ENCODE data around the gene ZNF681. TPM values are rescaled to one million over a fixed set of nuclear protein-coding genes. Genes with fewer than 3 reads are reported as not detected.

Gene ZNF681
- total RNA-seq, 4 donors from 2014 or later, result 2.3 to 6.2 (median 2.5) TPM

- DNase-seq, result no peak
- no peaks in the 10 kb centered on the region for H3K27me3 ChIP-seq
- H3K36me3 ChIP-seq, result peaks cover 0 to 55% (median 0%) of the 10 kb centered on the region in 3 donors
- no peaks in the 10 kb centered on the region for H3K4me1 ChIP-seq
- H3K9me3 ChIP-seq, result no peaks in the 10 kb centered on the region
- H3K4me3 ChIP-seq, result no peak overlapping the region
- 86 to 100% methylated on average over 2 of the region's 2 CpGs for WGBS, 2 donors
- TF ChIP-seq CTCF (IDR thresholded peaks at IDR 0.05), result no peak
- no peak for TF ChIP-seq POLR2A (IDR thresholded peaks at IDR 0.05)
- intact Hi-C loops (cut with DNase I), result no loop called here
- peak overlapping the region in 3 of 4 donors; percentile 34 to 69 (median 59) for H3K27ac ChIP-seq
Measured at GRCh38 chr19:23776507-23777205, 18.0 kb upstream of the ZNF681 start.

DNA sequence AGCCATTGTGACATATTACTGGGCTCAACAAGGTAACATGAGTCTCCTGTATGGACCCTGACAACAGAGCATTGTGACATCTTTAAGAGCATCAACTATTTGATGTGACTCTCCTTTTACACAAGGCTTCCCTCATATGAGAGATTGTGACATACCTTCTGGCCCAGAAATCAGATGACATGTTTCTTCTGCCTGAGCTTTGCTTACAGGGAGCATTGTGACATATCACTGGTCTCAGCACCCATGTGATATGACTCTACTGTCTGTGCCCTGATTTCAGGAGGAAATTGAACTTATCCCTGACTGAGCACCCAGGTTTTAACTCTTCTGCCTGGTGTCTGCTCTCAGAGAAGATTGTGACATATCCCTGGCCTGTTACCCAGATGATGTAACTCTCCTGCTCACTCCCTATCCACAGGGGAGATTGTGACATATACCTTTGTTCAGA, 15.9 kb upstream of the ZNF681 start:
- Histone ChIP-seq H3K27me3 (no peaks in the 10 kb centered on the region), H3K27ac (peak overlapping the region in 3 of 4 donors; percentile 16 to 68 (median 28)), H3K9me3 (no peaks in the 10 kb centered on the region), H3K36me3 (peaks cover 0 to 34% (median 0%) of the 10 kb centered on the region in 3 donors), H3K4me3 (no peak overlapping the region), H3K4me1 (peaks cover 0 to 7% (median 0%) of the 10 kb centered on the region in 3 donors)
- DNase-seq, result no peak
- intact Hi-C loops (cut with DNase I), result no loop called here
- TF ChIP-seq CTCF (IDR thresholded peaks at IDR 0.05) (no peak), POLR2A (IDR thresholded peaks at IDR 0.05) (no peak)

DNA sequence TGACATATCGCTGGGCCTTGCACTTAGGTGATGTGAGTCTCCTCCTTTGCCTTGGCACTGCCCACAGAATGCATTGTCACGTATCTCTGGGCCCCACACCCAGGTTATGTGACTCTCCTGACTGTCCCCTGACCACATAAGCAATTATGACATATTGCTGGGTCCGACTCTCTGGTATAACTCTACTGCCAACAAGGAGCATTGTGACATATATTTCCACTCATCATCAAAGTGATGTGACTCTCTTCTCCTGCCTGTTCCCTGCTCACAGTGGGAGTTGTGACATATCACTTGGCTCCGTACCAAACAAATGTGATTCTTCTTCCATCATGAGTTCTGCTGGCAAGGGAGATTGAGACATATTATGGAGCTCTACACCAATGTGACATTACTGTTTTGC, 15.4 kb upstream of the ZNF681 start:
- Histone ChIP-seq H3K9me3 (no peaks in the 10 kb centered on the region), H3K4me1 (peaks cover 0 to 12% (median 0%) of the 10 kb centered on the region in 3 donors), H3K27me3 (no peaks in the 10 kb centered on the region), H3K27ac (peak overlapping the region in 2 of 4 donors; percentile 16 to 68), H3K4me3 (no peak overlapping the region), H3K36me3 (peaks cover 0 to 29% (median 0%) of the 10 kb centered on the region in 3 donors)
- 71% methylated on average over 4 of the region's 4 CpGs for WGBS, 2 donors
- no peak for DNase-seq
- intact Hi-C loops (cut with DNase I), result no loop called here
- TF ChIP-seq CTCF (IDR thresholded peaks at IDR 0.05) (no peak), POLR2A (IDR thresholded peaks at IDR 0.05) (no peak)

DNA sequence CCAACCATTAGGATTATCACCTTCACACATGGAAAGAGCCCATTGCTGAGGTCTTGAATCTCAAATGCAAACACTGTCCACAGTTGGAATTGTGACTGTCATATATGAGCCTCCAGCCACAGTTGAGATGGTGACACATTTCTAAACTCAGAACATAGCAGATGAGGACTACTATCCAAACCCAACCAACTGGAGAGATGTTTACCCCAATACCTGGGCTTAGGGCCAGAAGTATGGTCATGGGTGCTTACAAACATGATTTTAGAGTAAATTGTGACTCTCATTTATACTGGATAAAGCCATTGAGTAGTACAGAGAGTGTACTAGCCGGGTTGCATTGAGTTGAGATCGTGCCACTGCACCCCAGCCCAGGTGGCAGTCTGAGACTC, 14.0 kb upstream of the ZNF681 start:
- WGBS, 2 donors, result 85 to 97% methylated on average over 2 of the region's 2 CpGs
- Histone ChIP-seq H3K4me1 (peaks cover 0 to 12% (median 0%) of the 10 kb centered on the region in 3 donors), H3K36me3 (peaks cover 0 to 17% (median 0%) of the 10 kb centered on the region in 3 donors), H3K27me3 (no peaks in the 10 kb centered on the region), H3K27ac (peak overlapping the region in 3 of 4 donors; percentile 57 to 82 (median 78)), H3K9me3 (no peaks in the 10 kb centered on the region), H3K4me3 (no peak overlapping the region)
- TF ChIP-seq CTCF (IDR thresholded peaks at IDR 0.05) (no peak), POLR2A (IDR thresholded peaks at IDR 0.05) (no peak)
- DNase-seq, result no peak
- intact Hi-C loops (cut with DNase I), result no loop called here

- H3K4me3 ChIP-seq, result no peak overlapping the region
- no peak for TF ChIP-seq CTCF (IDR thresholded peaks at IDR 0.05)
- TF ChIP-seq POLR2A (IDR thresholded peaks at IDR 0.05), result no peak
- 70 to 85% methylated on average over 4 of the region's 4 CpGs for WGBS, 2 donors
- H3K27ac ChIP-seq, result peak overlapping the region; percentile 16 to 82 (median 68)
- intact Hi-C loops (cut with DNase I), result no loop called here
- H3K27me3 ChIP-seq, result no peaks in the 10 kb centered on the region
- peaks cover 0 to 20% (median 0%) of the 10 kb centered on the region in 3 donors for H3K36me3 ChIP-seq
- H3K4me1 ChIP-seq, result peaks cover 0 to 12% (median 0%) of the 10 kb centered on the region in 3 donors
- DNase-seq, result no peak
- no peaks in the 10 kb centered on the region for H3K9me3 ChIP-seq
Measured at GRCh38 chr19:23771761-23772674, 13.3 kb upstream of the ZNF681 start.

Data from esophagus squamous epithelium (tissue), 5 donors.